C4-2B (cell line): ENCODE measurements around the gene RFESD.

Experiments
- H3K27ac ChIP-seq: fragments of 450-650 bp; 2 replicates; pipeline ENCODE4 v1.5.1; 2017
- CTCF ChIP-seq: fragments of 450-650 bp; conservative IDR thresholded peaks from 2 replicates; pipeline ENCODE4 v1.5.1; 2017; ENCODE audit warnings: mild to moderate bottlenecking
- ZFX ChIP-seq: fragments of 450-650 bp; IDR thresholded peaks from 2 replicates; pipeline ENCODE4 v1.6.1; 2017

Gene RFESD

GRCh38 chr5:95667061-95667618 lies 20.6 kb downstream of the RFESD start:
- no peak overlapping the region for H3K27ac ChIP-seq
- TF ChIP-seq CTCF (no peak), ZFX (no peak)

- no peak overlapping the region for H3K27ac ChIP-seq
- TF ChIP-seq CTCF (no peak), ZFX (no peak)
Observed at GRCh38 chr5:95667678-95668077, 21.1 kb downstream of the RFESD start.

- TF ChIP-seq ZFX (no peak), CTCF (no peak)
- H3K27ac ChIP-seq: no peak overlapping the region
Observed at GRCh38 chr5:95668216-95668615, 21.6 kb downstream of the RFESD start.

DNA sequence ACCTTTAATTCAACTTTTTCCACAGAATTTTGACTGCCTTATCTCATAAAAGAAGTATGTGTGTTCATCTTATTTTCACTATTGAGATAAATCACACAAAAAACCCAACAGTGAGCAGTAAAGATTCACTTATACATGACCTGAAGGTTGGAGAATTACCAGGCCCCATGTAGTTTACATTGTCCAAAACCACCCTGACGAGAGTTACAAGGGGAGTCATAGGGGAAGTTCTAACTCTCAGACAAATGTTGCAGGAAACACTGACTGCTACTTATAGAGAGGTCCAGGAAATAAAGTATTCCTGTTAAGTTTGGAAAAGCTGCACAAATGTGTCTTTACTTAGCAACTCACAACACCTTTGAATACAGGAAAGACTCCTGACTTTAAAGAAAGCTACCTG lies 22.2 kb downstream of the RFESD start:
- H3K27ac ChIP-seq: no peak overlapping the region
- TF ChIP-seq CTCF: no peak
- no peak for TF ChIP-seq ZFX

DNA sequence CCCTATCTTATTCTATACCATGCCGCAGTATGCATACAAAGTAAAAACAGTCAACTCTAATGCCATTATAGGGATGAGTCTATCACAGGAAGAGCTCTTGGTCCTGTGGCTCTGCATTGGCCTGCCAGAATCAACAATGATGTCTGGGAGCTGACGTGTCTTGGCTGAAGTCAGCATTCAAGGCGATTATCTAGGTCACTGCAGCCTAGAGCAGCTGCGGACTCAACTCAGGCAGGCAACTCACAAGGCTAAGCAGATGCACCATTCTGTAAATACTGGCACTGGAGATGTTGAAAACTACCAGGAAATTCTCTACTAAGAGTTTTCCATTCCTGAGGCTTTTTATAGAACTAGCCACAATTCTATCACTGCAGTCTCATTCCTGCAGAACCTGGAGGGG lies 23.0 kb downstream of the RFESD start:
- no peak for TF ChIP-seq CTCF
- TF ChIP-seq ZFX: no peak
- H3K27ac ChIP-seq: no peak overlapping the region

GRCh38 chr5:95669985-95670384 lies 23.4 kb downstream of the RFESD start:
- TF ChIP-seq ZFX: no peak
- TF ChIP-seq CTCF: no peak
- H3K27ac ChIP-seq: no peak overlapping the region

- H3K27ac ChIP-seq: no peak overlapping the region; the same call in 1 of the 2 replicates
Observed at GRCh38 chr5:95670568-95670967, 24.0 kb downstream of the RFESD start.

More at GRCh38 chr5:95670568-95670967, 24.0 kb downstream of the RFESD start:
- TF ChIP-seq CTCF (no peak), ZFX (no peak)
